Stimulated activated CD8-positive, alpha-beta memory T cell treated with anti-CD3 and anti-CD28 coated beads, Interleukin-7, amount 100 ng/mL, for 4 hours (primary cell): ENCODE measurements around the gene LNX1.
"Not testable (repeated sequence)": the region's sequence is repeated elsewhere in the genome, so short reads cannot be mapped to it uniquely, and the experiment has no call there.

Experiments used
- DNase-seq, 2 donors: peaks; one replicate each; pipeline ENCODE4 v3.0.0-alpha.2; 2020; ENCODE audit warnings: low read depth in 2 of 2

Gene LNX1

GRCh38 chr4:53463340-53463739 is 127.9 kb downstream of the LNX1 start:
- no peak for DNase-seq

GRCh38 chr4:53461244-53461643 is 130.0 kb downstream of the LNX1 start:
- DNase-seq, result no peak

- no peak for DNase-seq
These were observed 131.7 kb downstream of the LNX1 start for GRCh38 chr4:53459548-53459947.

GRCh38 chr4:53456178-53456577 is 135.1 kb downstream of the LNX1 start:
- no peak for DNase-seq

- DNase-seq, result no peak
These were observed 135.5 kb downstream of the LNX1 start for GRCh38 chr4:53455766-53456165.

- no peak for DNase-seq
These were observed 137.9 kb downstream of the LNX1 start for GRCh38 chr4:53453385-53453784.

- no peak for DNase-seq
These were observed 140.5 kb downstream of the LNX1 start for GRCh38 chr4:53450773-53451172.

GRCh38 chr4:53444954-53445353 is 146.3 kb downstream of the LNX1 start:
- DNase-seq, result no peak

GRCh38 chr4:53441564-53441963 is 149.7 kb downstream of the LNX1 start:
- no peak for DNase-seq

- no peak for DNase-seq
These were observed 155.0 kb downstream of the LNX1 start for GRCh38 chr4:53436251-53436650.

- no peak for DNase-seq
These were observed 158.5 kb downstream of the LNX1 start for GRCh38 chr4:53432528-53433424.

- no peak for DNase-seq
These were observed 160.2 kb downstream of the LNX1 start for GRCh38 chr4:53431052-53431451.

- no peak for DNase-seq
These were observed 163.9 kb downstream of the LNX1 start for GRCh38 chr4:53427366-53427765.

GRCh38 chr4:53424280-53424679 is 167.0 kb downstream of the LNX1 start:
- no peak for DNase-seq

GRCh38 chr4:53422367-53422766 is 168.9 kb downstream of the LNX1 start:
- no peak for DNase-seq

- no peak for DNase-seq
These were observed 169.5 kb downstream of the LNX1 start for GRCh38 chr4:53421791-53422190.

- no peak for DNase-seq
These were observed 172.1 kb downstream of the LNX1 start for GRCh38 chr4:53419208-53419607.

- DNase-seq, result not testable (repeated sequence)
These were observed 181.8 kb downstream of the LNX1 start for GRCh38 chr4:53409479-53409878.
